Trophoblast cell (in vitro differentiated cells and primary cell): ENCODE data around the gene TAS1R3.
A peak's percentile ranks its signal among the peaks of the same experiment; 100 is the strongest.

Experiments used
- DNase-seq, 2 donors: peaks; one replicate each; pipeline ENCODE4 v3.0.0-alpha.2; 2016
- H2AFZ ChIP-seq: 2 replicates; pipeline ENCODE4 v1.6.1; 2013; ENCODE audit warnings: low read length, moderate library complexity, mild to moderate bottlenecking; ENCODE audit not compliant: insufficient read depth, poor library complexity
- H2AK5ac ChIP-seq: 2 replicates; pipeline ENCODE4 v1.6.1; 2013; ENCODE audit warnings: mild to moderate bottlenecking, low read length
- H2BK120ac ChIP-seq: 2 replicates; pipeline ENCODE4 v1.6.1; 2013; ENCODE audit warnings: low read length, mild to moderate bottlenecking, moderate library complexity; ENCODE audit not compliant: insufficient read depth, poor library complexity
- H2BK12ac ChIP-seq: 2 replicates; pipeline ENCODE4 v1.6.1; 2013; ENCODE audit warnings: mild to moderate bottlenecking, low read length, moderate library complexity
- H2BK5ac ChIP-seq: 2 replicates; pipeline ENCODE4 v1.6.1; 2013; ENCODE audit warnings: low read length, low read depth, moderate library complexity, mild to moderate bottlenecking; ENCODE audit not compliant: poor library complexity
- H3K14ac ChIP-seq: 2 replicates; pipeline ENCODE4 v1.6.1; 2013; ENCODE audit warnings: mild to moderate bottlenecking, low read length
- H3K18ac ChIP-seq: 2 replicates; pipeline ENCODE4 v1.6.1; 2013; ENCODE audit warnings: mild to moderate bottlenecking, low read length
- H3K23ac ChIP-seq: 2 replicates; pipeline ENCODE4 v1.6.1; 2013; ENCODE audit warnings: low read length
- H3K27ac ChIP-seq: 2 replicates; pipeline ENCODE4 v1.5.1; 2013; ENCODE audit warnings: low read depth, mild to moderate bottlenecking, inconsistent platforms, low read length, moderate library complexity
- H3K27me3 ChIP-seq: 2 replicates; pipeline ENCODE4 v1.6.1; 2013; ENCODE audit warnings: inconsistent platforms, mild to moderate bottlenecking, low read length, moderate library complexity; ENCODE audit not compliant: insufficient read depth
- H3K36me3 ChIP-seq, 2 experiments: 1 replicate in 1 of 2; 2 replicates in 1 of 2; pipeline ENCODE4 v1.6.1; 2013; ENCODE audit warnings: low read length in 2 of 2, mild to moderate bottlenecking in 2 of 2, moderate library complexity in 1 of 2; ENCODE audit not compliant: insufficient read depth in 2 of 2, control insufficient read depth in 1 of 2
- H3K4ac ChIP-seq: 2 replicates; pipeline ENCODE4 v1.6.1; 2013; ENCODE audit warnings: low read depth, mild to moderate bottlenecking, low read length, moderate library complexity
- H3K4me1 ChIP-seq, 2 experiments: 1 replicate in 1 of 2; 2 replicates in 1 of 2; pipeline ENCODE4 v1.6.1; 2013; ENCODE audit warnings: low read length in 2 of 2, mild to moderate bottlenecking in 2 of 2, moderate library complexity in 1 of 2; ENCODE audit not compliant: insufficient read depth in 2 of 2, control insufficient read depth in 1 of 2
- H3K4me2 ChIP-seq: 2 replicates; pipeline ENCODE4 v1.6.1; 2013; ENCODE audit warnings: inconsistent platforms, mild to moderate bottlenecking, low read length, moderate library complexity
- H3K4me3 ChIP-seq: 2 replicates; pipeline ENCODE4 v1.5.1; 2013; ENCODE audit warnings: mild to moderate bottlenecking, low read depth, low read length, inconsistent platforms
- H3K79me1 ChIP-seq: one replicate; pipeline ENCODE4 v1.6.1; 2013; ENCODE audit warnings: low read length
- H3K79me2 ChIP-seq: 2 replicates; pipeline ENCODE4 v1.6.1; 2013; ENCODE audit warnings: low read length, mild to moderate bottlenecking; ENCODE audit not compliant: control insufficient read depth, insufficient read depth, poor library complexity
- H3K9ac ChIP-seq: 2 replicates; pipeline ENCODE4 v1.6.1; 2013; ENCODE audit warnings: mild to moderate bottlenecking, low read length
- H3K9me3 ChIP-seq: 2 replicates; pipeline ENCODE4 v1.6.1; 2013; ENCODE audit warnings: low read depth, mild to moderate bottlenecking, control low read depth, inconsistent platforms, low read length; ENCODE audit not compliant: insufficient read depth
- H4K12ac ChIP-seq: 2 replicates; pipeline ENCODE4 v1.6.1; 2013; ENCODE audit warnings: low read depth, mild to moderate bottlenecking, low read length, moderate library complexity
- H4K8ac ChIP-seq: 2 replicates; pipeline ENCODE4 v1.6.1; 2013; ENCODE audit warnings: low read depth, mild to moderate bottlenecking, low read length, moderate library complexity
- H4K91ac ChIP-seq: one replicate; pipeline ENCODE4 v1.6.1; 2013; ENCODE audit warnings: low read depth, mild to moderate bottlenecking, low read length, moderate library complexity
- WGBS: extraction: QIAGEN DNeasy Blood & Tissue Kit; methylation state at CpG from one replicate; pipeline ENCODE4 v1.1.7; 2013; ENCODE audit warnings: missing lambda C conversion rate; ENCODE audit not compliant: insufficient read length, insufficient coverage; ENCODE audit errors: extremely low coverage; 5-methylcytosine and 5-hydroxymethylcytosine counted together

Gene TAS1R3

GRCh38 chr1:1325288-1326074 lies 5.6 kb upstream of the TAS1R3 start:
- Histone ChIP-seq H3K79me2 (peaks cover 26% of the 10 kb centered on the region), H3K18ac (peak overlapping the region; percentile 25), H2BK120ac (peak overlapping the region; percentile 6), H3K27ac (peak overlapping the region; percentile 26), H3K4ac (peak overlapping the region; percentile 90), H4K8ac (peak overlapping the region; percentile 91), H2AFZ (peak overlapping the region; percentile 80), H3K9me3 (peaks cover 12% of the 10 kb centered on the region), H3K23ac (no peak overlapping the region), H3K79me1 (peaks cover 9% of the 10 kb centered on the region), H3K27me3 (no peaks in the 10 kb centered on the region), H3K4me1 (peaks cover 12% of the 10 kb centered on the region in 2 experiments), H2BK12ac (no peak overlapping the region), H2AK5ac (peak overlapping the region; percentile 92), H3K4me2 (peak overlapping the region; percentile 81), H4K91ac (peak overlapping the region; percentile 93), H3K9ac (peak overlapping the region; percentile 93), H3K36me3 (peaks cover 29 to 30% of the 10 kb centered on the region in 2 experiments), H3K14ac (peak overlapping the region; percentile 93), H3K4me3 (peak overlapping the region; percentile 89), H2BK5ac (peak overlapping the region; percentile 2), H4K12ac (peak overlapping the region; percentile 70)
- WGBS, result no CpG with 5 or more reads among the region's 16 CpGs
- DNase-seq, result peak in 1 of 2 donors; percentile 44

GRCh38 chr1:1326075-1326605 lies 4.9 kb upstream of the TAS1R3 start:
- Histone ChIP-seq H3K18ac (peak overlapping the region; percentile 25), H3K9ac (no peak overlapping the region), H4K12ac (no peak overlapping the region), H3K79me2 (peaks cover 26% of the 10 kb centered on the region), H4K8ac (no peak overlapping the region), H3K36me3 (peaks cover 23 to 24% of the 10 kb centered on the region in 2 experiments), H3K4me2 (no peak overlapping the region), H3K79me1 (peaks cover 9% of the 10 kb centered on the region), H2AK5ac (no peak overlapping the region), H3K4me3 (no peak overlapping the region), H3K27ac (no peak overlapping the region), H3K23ac (no peak overlapping the region), H2AFZ (no peak overlapping the region), H2BK12ac (no peak overlapping the region), H3K9me3 (peaks cover 12% of the 10 kb centered on the region), H3K27me3 (no peaks in the 10 kb centered on the region), H2BK120ac (no peak overlapping the region), H3K14ac (no peak overlapping the region), H3K4me1 (peaks cover 12% of the 10 kb centered on the region in 2 experiments), H4K91ac (no peak overlapping the region), H3K4ac (no peak overlapping the region), H2BK5ac (no peak overlapping the region)
- no CpG with 5 or more reads among the region's 8 CpGs for WGBS
- DNase-seq, result no peak

DNA sequence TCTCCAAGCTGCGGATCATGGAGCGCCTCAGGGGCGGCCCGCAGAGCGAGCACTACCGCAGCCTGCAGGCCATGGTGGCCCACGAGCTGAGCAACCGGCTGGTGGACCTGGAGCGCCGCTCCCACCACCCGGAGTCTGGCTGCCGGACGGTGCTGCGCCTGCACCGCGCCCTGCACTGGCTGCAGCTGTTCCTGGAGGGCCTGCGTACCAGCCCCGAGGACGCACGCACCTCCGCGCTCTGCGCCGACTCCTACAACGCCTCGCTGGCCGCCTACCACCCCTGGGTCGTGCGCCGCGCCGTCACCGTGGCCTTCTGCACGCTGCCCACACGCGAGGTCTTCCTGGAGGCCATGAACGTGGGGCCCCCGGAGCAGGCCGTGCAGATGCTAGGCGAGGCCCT lies 3.8 kb upstream of the TAS1R3 start:
- no peak for DNase-seq
- WGBS, result no CpG with 5 or more reads among the region's 40 CpGs
- H2AK5ac ChIP-seq, result no peak overlapping the region
- no peak overlapping the region for H3K4me2 ChIP-seq
- no peak overlapping the region for H4K12ac ChIP-seq
- H2BK5ac ChIP-seq, result no peak overlapping the region
- H3K4me1 ChIP-seq, result peaks cover 12% of the 10 kb centered on the region in 2 experiments
- no peak overlapping the region for H4K8ac ChIP-seq
- H3K27me3 ChIP-seq, result no peaks in the 10 kb centered on the region
- H3K9ac ChIP-seq, result no peak overlapping the region
- no peak overlapping the region for H2BK120ac ChIP-seq
- H3K79me1 ChIP-seq, result peaks cover 9% of the 10 kb centered on the region
- H3K14ac ChIP-seq, result no peak overlapping the region
- H3K79me2 ChIP-seq, result peaks cover 23% of the 10 kb centered on the region
- no peak overlapping the region for H3K27ac ChIP-seq
- no peak overlapping the region for H2BK12ac ChIP-seq
- H4K91ac ChIP-seq, result no peak overlapping the region
- peaks cover 13% of the 10 kb centered on the region for H3K9me3 ChIP-seq
- H2AFZ ChIP-seq, result no peak overlapping the region
- H3K4ac ChIP-seq, result no peak overlapping the region
- H3K18ac ChIP-seq, result no peak overlapping the region
- H3K4me3 ChIP-seq, result no peak overlapping the region
- H3K23ac ChIP-seq, result no peak overlapping the region
- peaks cover 20% of the 10 kb centered on the region in 2 experiments for H3K36me3 ChIP-seq

- Histone ChIP-seq H3K9ac (no peak overlapping the region), H4K8ac (no peak overlapping the region), H3K79me1 (peaks cover 9% of the 10 kb centered on the region), H3K4me3 (no peak overlapping the region), H3K18ac (no peak overlapping the region), H3K27me3 (no peaks in the 10 kb centered on the region), H3K79me2 (peaks cover 17% of the 10 kb centered on the region), H2BK12ac (no peak overlapping the region), H3K27ac (no peak overlapping the region), H2BK120ac (no peak overlapping the region), H2AK5ac (no peak overlapping the region), H3K4me2 (no peak overlapping the region), H4K91ac (no peak overlapping the region), H3K23ac (no peak overlapping the region), H3K14ac (no peak overlapping the region), H4K12ac (no peak overlapping the region), H3K4ac (no peak overlapping the region), H2AFZ (no peak overlapping the region), H3K36me3 (peaks cover 16 to 18% of the 10 kb centered on the region in 2 experiments), H3K4me1 (peaks cover 12% of the 10 kb centered on the region in 2 experiments), H3K9me3 (peaks cover 16% of the 10 kb centered on the region), H2BK5ac (no peak overlapping the region)
- no CpG with 5 or more reads among the region's 15 CpGs for WGBS
- no peak for DNase-seq
These were observed 2.8 kb upstream of the TAS1R3 start for GRCh38 chr1:1328254-1328653.
